ENCODE results near the gene SMYD5. TPM values are rescaled to one million over a fixed set of nuclear protein-coding genes. Genes with fewer than 3 reads are reported as not detected.
"Not testable (repeated sequence)": the region's sequence is repeated elsewhere in the genome, so short reads cannot be mapped to it uniquely, and the experiment has no call there.

The SMYD5 gene
- total RNA-seq, 2 experiments from 2014 or later: 47.0 to 50.5 TPM

GRCh38 chr2:73176205-73176880 is 37.7 kb upstream of the SMYD5 start:
- Mint-ChIP-seq H3K9me3 (ENCODE audit: low read depth) (no peaks in the 10 kb centered on the region), H3K27me3 (peaks cover 41% of the 10 kb centered on the region), H3K27ac (peak overlapping the region; percentile 63), H3K36me3 (ENCODE audit: low read depth) (no peaks in the 10 kb centered on the region), H3K4me1 (peaks cover 31% of the 10 kb centered on the region), H3K4me3 (peak overlapping the region; percentile 71)
- DNase-seq (peak; percentile 43), ATAC-seq (no peak)
- intact Hi-C loops (cut with DNase I, micrococcal nuclease): loop anchor here (2.0 to 10.0 kb wide), 7 partner anchors 36 to 412 kb away; partner anchors contain the start of genes EXOC6B (in 1 of the 2), RAB11FIP5 (in 1 of the 2) and SFXN5 (in 1 of the 2)
- POLR2A ChIA-PET: interaction anchor here (0.6 to 1.2 kb wide), 3 partner anchors 36 to 1834 kb away, joined by 3 to 5 read pairs (median 4); no protein-coding TSS in a partner anchor
- CTCF ChIA-PET: interaction anchor here (0.6 to 4.5 kb wide), 34 partner anchors 11 to 430 kb away, joined by 3 to 57 read pairs (median 6); partner anchors contain the start of genes EMX1, PRADC1, RAB11FIP5 and SFXN5

- peaks cover 31% of the 10 kb centered on the region for H3K4me1 Mint-ChIP-seq
- peak; percentile 72 for ATAC-seq
- peak overlapping the region; percentile 71 for H3K4me3 Mint-ChIP-seq
- DNase-seq: peak; percentile 95
- no peaks in the 10 kb centered on the region for H3K36me3 Mint-ChIP-seq (ENCODE audit: low read depth)
- no peaks in the 10 kb centered on the region for H3K9me3 Mint-ChIP-seq (ENCODE audit: low read depth)
- H3K27ac Mint-ChIP-seq: peak overlapping the region; percentile 63
- peaks cover 42% of the 10 kb centered on the region for H3K27me3 Mint-ChIP-seq
- intact Hi-C loops (cut with DNase I, micrococcal nuclease): loop anchor here (1.0 to 10.0 kb wide), 14 partner anchors 36 to 412 kb away; partner anchors contain the start of genes SFXN5 (in 2 of the 2), EXOC6B (in 1 of the 2), PRADC1 (in 1 of the 2) and RAB11FIP5 (in 1 of the 2)
- ChIA-PET POLR2A (interaction anchor here (0.6 to 1.2 kb wide), 5 partner anchors 36 to 1835 kb away, joined by 3 to 6 read pairs (median 4); partner anchors contain the start of genes CCT7 and PRADC1), CTCF (interaction anchor here (0.6 to 4.5 kb wide), 38 partner anchors 8 to 429 kb away, joined by 3 to 57 read pairs (median 6); partner anchors contain the start of genes EMX1, PRADC1, RAB11FIP5 and SFXN5)
Measured at GRCh38 chr2:73176881-73177644, 37.0 kb upstream of the SMYD5 start.

- H3K27ac Mint-ChIP-seq: no peak overlapping the region
Measured at GRCh38 chr2:73177645-73178255, 36.3 kb upstream of the SMYD5 start.

GRCh38 chr2:73185965-73186364 is 28.1 kb upstream of the SMYD5 start:
- Mint-ChIP-seq H3K27me3 (peaks cover 12% of the 10 kb centered on the region), H3K4me1 (no peaks in the 10 kb centered on the region), H3K9me3 (ENCODE audit: low read depth) (peaks cover 3% of the 10 kb centered on the region), H3K4me3 (no peak overlapping the region), H3K27ac (no peak overlapping the region), H3K36me3 (ENCODE audit: low read depth) (no peaks in the 10 kb centered on the region)
- ATAC-seq (no peak), DNase-seq (no peak)
- POLR2A ChIA-PET: no interaction called here
- intact Hi-C loops (cut with DNase I, micrococcal nuclease): no loop called here
- CTCF ChIA-PET: interaction anchor here (0.9 to 5.2 kb wide), 2 partner anchors 9 to 48 kb away, joined by 3 to 28 read pairs; no protein-coding TSS in a partner anchor

More at GRCh38 chr2:73177645-73178255, 36.3 kb upstream of the SMYD5 start:
- ChIA-PET CTCF (interaction anchor here (0.6 to 4.5 kb wide), 33 partner anchors 9 to 398 kb away, joined by 3 to 57 read pairs (median 7); partner anchors contain the start of genes EMX1, RAB11FIP5, SFXN5 and SPR), POLR2A (interaction anchor here (0.7 to 1.2 kb wide), 4 partner anchors 35 to 116 kb away, joined by 3 to 6 read pairs (median 4); partner anchors contain the start of genes CCT7 and PRADC1)
- Mint-ChIP-seq H3K36me3 (ENCODE audit: low read depth) (no peaks in the 10 kb centered on the region), H3K9me3 (ENCODE audit: low read depth) (no peaks in the 10 kb centered on the region), H3K4me3 (peak overlapping the region; percentile 71), H3K4me1 (peaks cover 29% of the 10 kb centered on the region), H3K27me3 (peaks cover 39% of the 10 kb centered on the region)
- no peak for DNase-seq
- intact Hi-C loops (cut with DNase I, micrococcal nuclease): loop anchor here (1.0 to 10.0 kb wide), 14 partner anchors 35 to 413 kb away; partner anchors contain the start of genes SFXN5 (in 2 of the 2), EXOC6B (in 1 of the 2), PRADC1 (in 1 of the 2) and RAB11FIP5 (in 1 of the 2)
- no peak for ATAC-seq

GRCh38 chr2:73187549-73187948 is 26.5 kb upstream of the SMYD5 start:
- intact Hi-C loops (cut with DNase I, micrococcal nuclease): no loop called here
- no peaks in the 10 kb centered on the region for H3K4me1 Mint-ChIP-seq
- DNase-seq (no peak), ATAC-seq (no peak)
- H3K27ac Mint-ChIP-seq: no peak overlapping the region
- no peak overlapping the region for H3K4me3 Mint-ChIP-seq
- peaks cover 8% of the 10 kb centered on the region for H3K27me3 Mint-ChIP-seq
- ChIA-PET CTCF (interaction anchor here (5.2 kb wide), 1 partner anchor 10 kb away, joined by 28 read pairs; no protein-coding TSS in a partner anchor), POLR2A (interaction anchor here (0.5 kb wide), 1 partner anchor 63 kb away, joined by 3 read pairs; no protein-coding TSS in a partner anchor)
- H3K36me3 Mint-ChIP-seq (ENCODE audit: low read depth): no peaks in the 10 kb centered on the region
- H3K9me3 Mint-ChIP-seq (ENCODE audit: low read depth): peaks cover 3% of the 10 kb centered on the region

- POLR2A ChIA-PET: no interaction called here
- intact Hi-C loops (cut with DNase I, micrococcal nuclease): no loop called here
- H3K4me3 Mint-ChIP-seq: no peak overlapping the region
- no peaks in the 10 kb centered on the region for H3K36me3 Mint-ChIP-seq (ENCODE audit: low read depth)
- peaks cover 2% of the 10 kb centered on the region for H3K4me1 Mint-ChIP-seq
- CTCF ChIA-PET: interaction anchor here (0.6 to 1.1 kb wide), 3 partner anchors 15 to 1296 kb away, joined by 3 to 4 read pairs (median 3); no protein-coding TSS in a partner anchor
- DNase-seq: no peak
- no peak for ATAC-seq
- H3K9me3 Mint-ChIP-seq (ENCODE audit: low read depth): no peaks in the 10 kb centered on the region
- H3K27me3 Mint-ChIP-seq: peaks cover 33% of the 10 kb centered on the region
- no peak overlapping the region for H3K27ac Mint-ChIP-seq
Measured at GRCh38 chr2:73197579-73197978, 16.5 kb upstream of the SMYD5 start.

GRCh38 chr2:73200281-73200680 is 13.8 kb upstream of the SMYD5 start:
- intact Hi-C loops (cut with DNase I, micrococcal nuclease); H3K4me1 Mint-ChIP-seq; H3K36me3 Mint-ChIP-seq (ENCODE audit: low read depth); H3K27ac Mint-ChIP-seq; H3K4me3 Mint-ChIP-seq; H3K9me3 Mint-ChIP-seq (ENCODE audit: low read depth): not testable (repeated sequence)
- ATAC-seq (peak; percentile 76), DNase-seq (peak; percentile 24)
- ChIA-PET POLR2A (interaction anchor here (0.7 kb wide), 1 partner anchor 8 kb away, joined by 4 read pairs; no protein-coding TSS in a partner anchor), CTCF (interaction anchor here (1.1 kb wide), 1 partner anchor 12 kb away, joined by 4 read pairs; no protein-coding TSS in a partner anchor)
- H3K27me3 Mint-ChIP-seq: peaks cover 47% of the 10 kb centered on the region

GRCh38 chr2:73202156-73203054 is 11.6 kb upstream of the SMYD5 start, which contains the start of gene NOTO:
Gene NOTO, plus strand, starts transcription at chr2:73202574. Its CDS starts 93 bp downstream, at chr2:73202667.
- peaks cover 50% of the 10 kb centered on the region for H3K27me3 Mint-ChIP-seq
- POLR2A ChIA-PET: no interaction called here
- peaks cover 4% of the 10 kb centered on the region for H3K4me1 Mint-ChIP-seq
- no peak within 1 kb of the TSS for H3K4me3 Mint-ChIP-seq
- intact Hi-C loops (cut with DNase I, micrococcal nuclease): no loop called here
- no peak within 1 kb of the TSS for H3K27ac Mint-ChIP-seq
- H3K9me3 Mint-ChIP-seq (ENCODE audit: low read depth): no peaks in the 10 kb centered on the region
- ATAC-seq: peak; percentile 16
- CTCF ChIA-PET: interaction anchor here (1.1 to 1.8 kb wide), 2 partner anchors 11 to 31 kb away, joined by 3 to 11 read pairs; partner anchors contain the start of gene PRADC1
- H3K36me3 Mint-ChIP-seq (ENCODE audit: low read depth): no peaks in the 10 kb centered on the region
- peak; percentile 26 for DNase-seq

GRCh38 chr2:73203055-73203681 is 10.9 kb upstream of the SMYD5 start:
- ATAC-seq (no peak), DNase-seq (no peak)
- peaks cover 50% of the 10 kb centered on the region for H3K27me3 Mint-ChIP-seq
- CTCF ChIA-PET: no interaction called here
- no peaks in the 10 kb centered on the region for H3K36me3 Mint-ChIP-seq (ENCODE audit: low read depth)
- POLR2A ChIA-PET: interaction anchor here (0.5 kb wide), 1 partner anchor 9 kb away, joined by 3 read pairs; no protein-coding TSS in a partner anchor
- no peak overlapping the region for H3K27ac Mint-ChIP-seq
- peaks cover 4% of the 10 kb centered on the region for H3K4me1 Mint-ChIP-seq
- H3K9me3 Mint-ChIP-seq (ENCODE audit: low read depth): no peaks in the 10 kb centered on the region
- H3K4me3 Mint-ChIP-seq: no peak overlapping the region
- intact Hi-C loops (cut with DNase I, micrococcal nuclease): no loop called here

All from activated CD4-positive, alpha-beta T cell treated with anti-CD3 and anti-CD28 coated beads for 36 hours (primary cell).